Smooth muscle cell (in vitro differentiated cells): Measurements from ENCODE around the gene MAN2B1. TPM values are rescaled to one million over a fixed set of nuclear protein-coding genes. Genes with fewer than 3 reads are reported as not detected.

ENCODE experiments used
- DNase-seq: peaks from one replicate; lab custom pipeline; 2025; ENCODE audit not compliant: unreplicated experiment; lab: John Stamatoyannopoulos, UW
- H2AFZ ChIP-seq: fragments of 200-600 bp; sonication (generic); 2 replicates; pipeline ENCODE4 v1.6.0; 2016; ENCODE audit warnings: antibody characterized with exemption, low read depth, mild to moderate bottlenecking
- H3F3A ChIP-seq: fragments of 200-600 bp; sonication (generic); 2 replicates; pipeline ENCODE4 v1.6.0; 2017; ENCODE audit warnings: antibody characterized with exemption, low read depth
- H3K27ac ChIP-seq: fragments of 200-600 bp; sonication (generic); 2 replicates; pipeline ENCODE4 v1.5.1; 2016; ENCODE audit warnings: low read depth, mild to moderate bottlenecking
- H3K27me3 ChIP-seq: fragments of 200-600 bp; sonication (generic); 2 replicates; pipeline ENCODE4 v1.6.1; 2016; ENCODE audit warnings: low read depth, mild to moderate bottlenecking
- H3K36me3 ChIP-seq: fragments of 200-600 bp; sonication (generic); 2 replicates; pipeline ENCODE4 v1.5.1; 2016; ENCODE audit warnings: low read depth
- H3K4me1 ChIP-seq: fragments of 200-600 bp; sonication (generic); 2 replicates; pipeline ENCODE4 v1.5.1; 2016; ENCODE audit warnings: low read depth
- H3K4me2 ChIP-seq: fragments of 200-600 bp; sonication (generic); 2 replicates; pipeline ENCODE4 v1.6.0; 2016; ENCODE audit warnings: mild to moderate bottlenecking
- H3K4me3 ChIP-seq: fragments of 200-600 bp; sonication (generic); 2 replicates; pipeline ENCODE4 v1.5.1; 2016; ENCODE audit warnings: mild to moderate bottlenecking
- H3K79me2 ChIP-seq: fragments of 200-600 bp; sonication (generic); 2 replicates; pipeline ENCODE4 v1.6.0; 2016; ENCODE audit warnings: low read depth, mild to moderate bottlenecking
- H3K9ac ChIP-seq: fragments of 200-600 bp; sonication (generic); 2 replicates; pipeline ENCODE4 v1.6.0; 2016; ENCODE audit warnings: low read depth
- H3K9me3 ChIP-seq: fragments of 200-600 bp; sonication (generic); replicated peaks from 2 replicates; pipeline ENCODE4 v1.5.1; 2016; ENCODE audit warnings: low read depth
- H4K20me1 ChIP-seq: fragments of 200-600 bp; sonication (generic); 2 replicates; pipeline ENCODE4 v1.6.0; 2016; ENCODE audit warnings: low read depth
- CTCF ChIP-seq: fragments of 200-600 bp; sonication (generic); IDR thresholded peaks from 2 replicates; pipeline ENCODE4 v1.5.1; 2017; ENCODE audit warnings: borderline replicate concordance, mild to moderate bottlenecking, antibody characterized with exemption; ENCODE audit not compliant: insufficient read depth, poor library complexity, severe bottlenecking
- WGBS: methylation state at CpG from one replicate; pipeline ENCODE4 v1.1.7; 2016; ENCODE audit warnings: low lambda C conversion rate; 5-methylcytosine and 5-hydroxymethylcytosine counted together
- polyA plus RNA-seq: library from polyadenylated mRNA; unstranded; fragments of >200 nt; fragmentation: Nextera tagmentation; extraction: Ambion mirVana; gene quantifications from 2 replicates; pipeline ENCODE4 v1.2.1, GENCODE V29; 2016
- small RNA-seq: library from RNA; depleted of rRNA; stranded (forward); fragments of <200 nt; gene quantifications from one replicate; pipeline ENCODE3, GENCODE V24; 2014
- total RNA-seq: library from RNA; depleted of rRNA; stranded (reverse); fragments of >200 nt; gene quantifications from 2 replicates; pipeline ENCODE4 v1.2.3, GENCODE V29; 2014

Gene MAN2B1
- total and polyA plus RNA-seq, 2 experiments from 2014 or later, result 51.0 to 69.2 TPM

GRCh38 chr19:12603714-12604113, 62.8 kb downstream of the MAN2B1 start:
- no peak for TF ChIP-seq CTCF
- WGBS, result 100% methylated on average over 1 of the region's 1 CpG
- no peaks in the 10 kb centered on the region for H4K20me1 ChIP-seq
- no peak overlapping the region for H2AFZ ChIP-seq
- DNase-seq, result no peak
- peaks cover 1% of the 10 kb centered on the region for H3K79me2 ChIP-seq
- no peak overlapping the region for H3K9ac ChIP-seq
- no peak overlapping the region for H3K27ac ChIP-seq
- H3K4me3 ChIP-seq, result no peak overlapping the region
- no peak overlapping the region for H3K4me2 ChIP-seq
- no peaks in the 10 kb centered on the region for H3K4me1 ChIP-seq
- no peaks in the 10 kb centered on the region for H3K27me3 ChIP-seq
- no peaks in the 10 kb centered on the region for H3K36me3 ChIP-seq
- H3K9me3 ChIP-seq, result no peaks in the 10 kb centered on the region
- H3F3A ChIP-seq, result no peaks in the 10 kb centered on the region

GRCh38 chr19:12597594-12597993, 68.9 kb downstream of the MAN2B1 start:
- no peaks in the 10 kb centered on the region for H3F3A ChIP-seq

GRCh38 chr19:12596927-12597548, 69.5 kb downstream of the MAN2B1 start:
- Histone ChIP-seq H3F3A (no peaks in the 10 kb centered on the region), H3K4me2 (no peak overlapping the region), H3K27ac (no peak overlapping the region), H3K4me1 (no peaks in the 10 kb centered on the region), H2AFZ (no peak overlapping the region), H3K36me3 (no peaks in the 10 kb centered on the region), H3K9me3 (no peaks in the 10 kb centered on the region), H3K4me3 (no peak overlapping the region), H3K9ac (no peak overlapping the region), H3K27me3 (no peaks in the 10 kb centered on the region), H4K20me1 (no peaks in the 10 kb centered on the region), H3K79me2 (no peaks in the 10 kb centered on the region)
- WGBS, result 93% methylated on average over 36 of the region's 38 CpGs
- no peak for TF ChIP-seq CTCF
- no peak for DNase-seq

More at GRCh38 chr19:12597594-12597993, 68.9 kb downstream of the MAN2B1 start:
- no peak overlapping the region for H3K4me3 ChIP-seq
- no peaks in the 10 kb centered on the region for H3K9me3 ChIP-seq
- no peak for TF ChIP-seq CTCF
- H3K4me1 ChIP-seq, result no peaks in the 10 kb centered on the region
- H3K27ac ChIP-seq, result no peak overlapping the region
- no peaks in the 10 kb centered on the region for H4K20me1 ChIP-seq
- H2AFZ ChIP-seq, result no peak overlapping the region
- DNase-seq, result no peak
- no peaks in the 10 kb centered on the region for H3K79me2 ChIP-seq
- H3K4me2 ChIP-seq, result no peak overlapping the region
- no peak overlapping the region for H3K9ac ChIP-seq
- 94% methylated on average over 11 of the region's 11 CpGs for WGBS
- H3K36me3 ChIP-seq, result no peaks in the 10 kb centered on the region
- no peaks in the 10 kb centered on the region for H3K27me3 ChIP-seq

Small RNA genes lying within 50 kb of the gene (small RNA-seq; reads per million reads assigned to genes)
- gene SNORD41, result 914 reads per million, percentile 100 among the genes with 10 or more reads in this experiment

Other genes starting within 250 kb of the MAN2B1 start
- gene ZNF443, start 225.7 kb downstream of the MAN2B1 start, total RNA-seq, result 2.4 and 4.1 TPM in 2 replicates
- 0.73 and 3.7 TPM in 2 replicates for gene ZNF443, start 225.7 kb downstream of the MAN2B1 start, polyA plus RNA-seq
- gene ZNF709, start 181.9 kb downstream of the MAN2B1 start, total RNA-seq, result 1.2 and 4.0 TPM in 2 replicates
- 0.29 and 1.4 TPM in 2 replicates for gene ZNF709, start 181.9 kb downstream of the MAN2B1 start, polyA plus RNA-seq
- gene ZNF564, start 115.3 kb downstream of the MAN2B1 start, total RNA-seq, result 6.5 and 6.9 TPM in 2 replicates
- gene ZNF564, start 115.3 kb downstream of the MAN2B1 start, polyA plus RNA-seq, result 2.8 and 3.6 TPM in 2 replicates
- 3.8 and 7.1 TPM in 2 replicates for gene ZNF490, start 55.9 kb downstream of the MAN2B1 start, total RNA-seq
- 1.1 and 1.4 TPM in 2 replicates for gene ZNF490, start 55.9 kb downstream of the MAN2B1 start, polyA plus RNA-seq
- gene ZNF791, start 55.8 kb downstream of the MAN2B1 start, total RNA-seq, result 17.4 and 25.9 TPM in 2 replicates
- gene ZNF791, start 55.8 kb downstream of the MAN2B1 start, polyA plus RNA-seq, result 15.3 and 20.6 TPM in 2 replicates
- 4.8 and 12.4 TPM in 2 replicates for gene WDR83, start 65 bp upstream of the MAN2B1 start, total RNA-seq
- 21.6 TPM in 2 replicates for gene WDR83, start 65 bp upstream of the MAN2B1 start, polyA plus RNA-seq
- 44.0 and 67.6 TPM in 2 replicates for gene DHPS, start 15.1 kb upstream of the MAN2B1 start, total RNA-seq
- gene DHPS, start 15.1 kb upstream of the MAN2B1 start, polyA plus RNA-seq, result 43.9 and 57.3 TPM in 2 replicates
- not detected in 2 replicates for gene GNG14, start 21.3 kb upstream of the MAN2B1 start, total RNA-seq
- gene GNG14, start 21.3 kb upstream of the MAN2B1 start, polyA plus RNA-seq, result 2.0 TPM in 1 of 2 replicates, not detected in the other
- 9.1 and 9.5 TPM in 2 replicates for gene FBXW9, start 29.9 kb upstream of the MAN2B1 start, total RNA-seq
- 16.7 and 17.3 TPM in 2 replicates for gene FBXW9, start 29.9 kb upstream of the MAN2B1 start, polyA plus RNA-seq
- gene TNPO2, start 57.2 kb upstream of the MAN2B1 start, total RNA-seq, result 43.0 and 45.4 TPM in 2 replicates
- gene TNPO2, start 57.2 kb upstream of the MAN2B1 start, polyA plus RNA-seq, result 8.7 and 10.7 TPM in 2 replicates
- 156 and 171 TPM in 2 replicates for gene TRIR, start 67.9 kb upstream of the MAN2B1 start, total RNA-seq
- gene TRIR, start 67.9 kb upstream of the MAN2B1 start, polyA plus RNA-seq, result 191 and 212 TPM in 2 replicates
- 46.8 and 51.4 TPM in 2 replicates for gene GET3, start 70.8 kb upstream of the MAN2B1 start, total RNA-seq
- gene GET3, start 70.8 kb upstream of the MAN2B1 start, polyA plus RNA-seq, result 99.6 and 106 TPM in 2 replicates
- not detected in 2 replicates for gene BEST2, start 85.0 kb upstream of the MAN2B1 start, total RNA-seq
- gene BEST2, start 85.0 kb upstream of the MAN2B1 start, polyA plus RNA-seq, result 0.30 TPM in 1 of 2 replicates, not detected in the other
- gene HOOK2, start 108.8 kb upstream of the MAN2B1 start, total RNA-seq, result 16.7 and 20.5 TPM in 2 replicates
- gene HOOK2, start 108.8 kb upstream of the MAN2B1 start, polyA plus RNA-seq, result 14.6 and 48.3 TPM in 2 replicates
- gene JUNB, start 124.7 kb upstream of the MAN2B1 start, total RNA-seq, result 687 and 756 TPM in 2 replicates
- 1,281 and 1,575 TPM in 2 replicates for gene JUNB, start 124.7 kb upstream of the MAN2B1 start, polyA plus RNA-seq
- gene PRDX2, start 135.1 kb upstream of the MAN2B1 start, total RNA-seq, result 351 and 400 TPM in 2 replicates
- 371 and 391 TPM in 2 replicates for gene PRDX2, start 135.1 kb upstream of the MAN2B1 start, polyA plus RNA-seq
- not detected in 2 replicates for gene THSD8, start 135.3 kb upstream of the MAN2B1 start, total RNA-seq
- 8.0 and 10.1 TPM in 2 replicates for gene THSD8, start 135.3 kb upstream of the MAN2B1 start, polyA plus RNA-seq
- 8.7 and 15.7 TPM in 2 replicates for gene RNASEH2A, start 139.8 kb upstream of the MAN2B1 start, total RNA-seq
- 34.8 and 34.9 TPM in 2 replicates for gene RNASEH2A, start 139.8 kb upstream of the MAN2B1 start, polyA plus RNA-seq
- gene RTBDN, start 167.8 kb upstream of the MAN2B1 start, total RNA-seq, result 4.6 TPM in 1 of 2 replicates, not detected in the other
- gene RTBDN, start 167.8 kb upstream of the MAN2B1 start, polyA plus RNA-seq, result 1.7 TPM in 1 of 2 replicates, not detected in the other
- 0.99 and 3.2 TPM in 2 replicates for gene MAST1, start 171.8 kb upstream of the MAN2B1 start, total RNA-seq
- gene MAST1, start 171.8 kb upstream of the MAN2B1 start, polyA plus RNA-seq, result 2.0 and 2.7 TPM in 2 replicates
- gene DNASE2, start 214.7 kb upstream of the MAN2B1 start, total RNA-seq, result 19.5 and 26.3 TPM in 2 replicates
- 44.9 and 48.1 TPM in 2 replicates for gene DNASE2, start 214.7 kb upstream of the MAN2B1 start, polyA plus RNA-seq
- not detected in 2 replicates for gene KLF1, start 220.5 kb upstream of the MAN2B1 start, total RNA-seq
- gene KLF1, start 220.5 kb upstream of the MAN2B1 start, polyA plus RNA-seq, result 0.09 TPM in 1 of 2 replicates, not detected in the other
- gene GCDH, start 224.4 kb upstream of the MAN2B1 start, total RNA-seq, result 9.7 and 17.4 TPM in 2 replicates
- 10.9 and 15.3 TPM in 2 replicates for gene GCDH, start 224.4 kb upstream of the MAN2B1 start, polyA plus RNA-seq